Peyer's patch (tissue), 4 donors: ENCODE measurements around the gene ITCH.

ENCODE experiments used
- CTCF ChIP-seq, 6 experiments: fragments of 450-650 bp in 4 of 6; fragments of 200-600 bp in 2 of 6; sonication (generic) in 1 of 6; IDR thresholded peaks; one replicate each; pipeline ENCODE4 v1.5.1; 2017 to 2019; ENCODE audit warnings: antibody characterized with exemption in 6 of 6, mild to moderate bottlenecking in 3 of 6, moderate library complexity in 1 of 6
- POLR2A ChIP-seq, 2 donors: fragments of 450-650 bp; IDR thresholded peaks; one replicate each; pipeline ENCODE4 v1.5.1; 2017; ENCODE audit warnings: antibody characterized with exemption in 2 of 2, mild to moderate bottlenecking in 2 of 2, moderate library complexity in 2 of 2

GRCh38 chr20:34528921-34529297 lies 165.8 kb downstream of the ITCH start:
- TF ChIP-seq CTCF (IDR thresholded peaks at IDR 0.05) (no peak), POLR2A (IDR thresholded peaks at IDR 0.05) (no peak)
